8988T (cell line): ENCODE results near the gene B3GALT6.
"Not testable (repeated sequence)": the region's sequence is repeated elsewhere in the genome, so short reads cannot be mapped to it uniquely, and the experiment has no call there.

Source experiments
- DNase-seq: peaks from one replicate; pipeline ENCODE4 v3.0.0; 2011

Gene B3GALT6

DNA sequence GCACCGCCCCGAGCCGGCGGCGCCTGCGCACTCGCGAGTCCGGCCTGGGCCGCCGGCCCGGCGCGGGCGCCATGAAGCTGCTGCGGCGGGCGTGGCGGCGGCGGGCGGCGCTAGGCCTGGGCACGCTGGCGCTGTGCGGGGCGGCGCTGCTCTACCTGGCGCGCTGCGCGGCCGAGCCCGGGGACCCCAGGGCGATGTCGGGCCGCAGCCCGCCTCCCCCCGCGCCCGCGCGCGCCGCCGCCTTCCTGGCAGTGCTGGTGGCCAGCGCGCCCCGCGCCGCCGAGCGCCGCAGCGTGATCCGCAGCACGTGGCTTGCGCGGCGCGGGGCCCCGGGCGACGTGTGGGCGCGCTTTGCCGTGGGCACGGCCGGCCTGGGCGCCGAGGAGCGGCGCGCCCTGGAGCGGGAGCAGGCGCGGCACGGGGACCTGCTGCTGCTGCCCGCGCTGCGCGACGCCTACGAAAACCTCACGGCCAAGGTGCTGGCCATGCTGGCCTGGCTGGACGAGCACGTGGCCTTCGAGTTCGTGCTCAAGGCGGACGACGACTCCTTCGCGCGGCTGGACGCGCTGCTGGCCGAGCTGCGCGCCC lies at the start of gene B3GALT6:
B3GALT6 (plus strand) TSS at position 30 of the 588 bp plus-strand sequence; CDS start at position 72, 42 bp downstream.
- DNase-seq, result no peak

- DNase-seq, result no peak
Observed at GRCh38 chr1:1182491-1183220, 49.4 kb upstream of the B3GALT6 start.

DNA sequence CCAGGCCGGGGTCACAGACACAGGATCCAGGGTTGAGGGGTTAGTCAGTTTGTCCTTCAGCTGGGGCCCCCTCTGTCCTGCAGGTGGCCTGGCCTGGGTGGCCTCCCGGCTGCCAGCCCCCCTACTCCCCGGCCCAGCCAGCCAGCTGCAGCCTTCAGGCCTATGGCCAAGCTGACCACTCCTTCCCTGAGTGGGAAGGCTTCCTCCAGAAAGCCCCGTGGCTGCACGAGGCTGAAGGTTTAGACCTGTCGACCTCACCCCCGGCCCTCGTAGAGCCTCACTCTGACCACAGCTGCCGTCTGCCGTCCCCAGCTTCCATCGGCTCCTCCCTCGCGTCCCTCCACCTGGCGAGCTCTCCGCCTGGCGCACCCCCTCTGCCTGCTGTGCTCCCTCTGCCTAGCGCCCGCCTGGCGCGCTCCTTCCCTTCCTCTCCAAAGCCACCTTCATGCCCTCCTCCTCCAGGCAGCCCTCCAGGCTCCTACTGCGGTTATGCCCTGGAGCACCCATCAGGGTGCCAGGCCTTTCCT lies 48.8 kb upstream of the B3GALT6 start:
- DNase-seq, result no peak

DNA sequence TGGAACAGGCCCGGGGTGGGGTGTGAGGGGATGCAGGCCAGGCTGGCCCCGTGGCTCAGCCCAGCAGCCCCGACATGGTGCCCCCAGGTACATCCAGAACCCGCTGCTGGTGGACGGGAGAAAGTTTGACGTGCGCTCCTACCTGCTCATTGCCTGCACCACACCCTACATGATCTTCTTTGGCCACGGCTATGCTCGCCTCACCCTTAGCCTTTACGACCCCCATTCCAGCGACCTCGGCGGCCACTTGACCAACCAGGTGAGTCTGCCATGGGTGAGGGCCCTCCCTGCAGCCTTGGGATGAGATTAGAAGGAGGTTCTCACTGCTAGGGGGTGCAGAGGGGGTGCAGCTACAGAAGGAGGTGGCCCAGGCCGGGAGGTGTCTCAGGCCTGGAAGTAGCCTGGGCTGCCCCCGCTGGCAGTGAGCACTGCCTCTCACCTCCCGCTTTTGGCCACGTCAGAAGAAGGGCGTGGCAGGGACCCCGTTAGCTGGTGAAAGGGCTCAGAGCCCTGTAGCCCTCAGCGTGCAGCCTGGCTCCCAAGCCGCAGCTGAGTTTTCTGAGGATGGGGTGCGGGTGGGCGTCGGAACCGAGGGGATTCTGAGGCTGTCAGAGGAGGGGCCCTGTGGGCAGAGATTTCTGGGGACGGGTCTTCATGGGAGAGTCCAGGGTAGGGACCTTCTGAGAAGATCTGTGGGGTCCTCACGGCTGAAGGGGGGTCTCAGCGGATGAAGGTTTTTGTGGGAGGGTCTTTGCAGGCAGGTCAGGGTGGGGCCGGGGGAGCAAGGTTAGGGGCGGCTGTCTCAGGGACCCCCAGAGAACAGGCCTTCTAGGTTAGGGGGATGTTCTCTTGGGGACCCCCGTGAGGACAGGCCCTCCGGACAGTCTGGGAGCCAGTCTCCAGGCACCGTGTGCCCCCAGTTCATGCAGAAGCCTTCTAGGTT lies 47.9 kb upstream of the B3GALT6 start:
- no peak for DNase-seq

DNA sequence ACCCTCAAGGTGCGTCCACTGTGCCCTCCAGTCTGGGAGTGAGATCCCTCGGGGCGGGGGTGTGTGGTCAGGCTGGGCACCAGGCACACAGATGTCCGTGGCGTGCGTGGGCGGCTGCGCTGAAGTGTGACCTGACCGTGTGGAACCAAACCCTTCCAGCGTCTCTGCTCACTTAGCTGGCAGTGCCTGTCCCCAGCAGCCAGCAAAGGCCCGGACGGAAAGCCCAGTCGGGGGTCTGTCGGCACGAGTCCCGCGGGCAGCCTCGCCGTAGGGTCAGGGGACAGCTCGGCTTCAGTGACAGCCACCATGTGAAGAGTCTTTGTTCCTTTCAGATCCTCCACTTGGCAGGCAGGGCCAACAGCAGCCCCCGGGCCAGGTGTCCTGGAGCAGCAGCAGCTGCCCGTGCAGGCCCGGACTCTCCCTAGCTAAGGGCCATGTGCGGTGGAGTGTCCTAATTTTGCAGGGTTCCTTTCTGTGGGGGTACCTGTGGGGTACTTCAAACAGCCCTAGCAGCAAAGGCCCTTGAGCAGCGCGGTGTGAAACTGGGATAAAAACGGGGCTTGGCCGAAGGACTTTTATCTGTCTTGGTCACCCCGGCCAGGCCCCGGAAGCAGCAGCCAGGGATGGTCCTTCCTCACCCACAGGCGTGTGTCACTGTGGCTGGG lies 46.8 kb upstream of the B3GALT6 start:
- no peak for DNase-seq

GRCh38 chr1:1187938-1188337 lies 44.1 kb upstream of the B3GALT6 start:
- DNase-seq, result no peak

GRCh38 chr1:1189111-1189510 lies 42.9 kb upstream of the B3GALT6 start:
- no peak for DNase-seq

GRCh38 chr1:1191734-1192133 lies 40.3 kb upstream of the B3GALT6 start:
- DNase-seq, result no peak

DNA sequence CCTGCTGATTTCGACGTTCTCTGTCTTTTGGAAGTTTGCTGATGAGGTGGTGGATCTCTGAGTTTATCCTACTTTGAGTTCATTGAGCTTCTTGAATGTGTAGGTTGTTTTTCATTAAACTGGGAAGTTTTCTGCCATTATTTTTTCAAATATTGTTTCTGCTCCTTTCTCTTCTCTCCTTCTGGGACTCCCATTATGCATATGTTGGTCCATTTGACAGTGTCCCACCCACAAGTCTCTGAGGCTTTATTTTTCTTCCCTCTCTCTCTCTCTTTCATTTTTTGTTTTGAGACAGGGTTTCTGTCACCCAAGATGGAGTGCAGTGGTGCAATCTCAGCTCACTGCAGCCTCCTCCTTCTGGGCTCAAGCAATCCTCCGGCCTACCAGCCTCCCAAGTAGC lies 37.3 kb upstream of the B3GALT6 start:
- DNase-seq, result no peak

DNA sequence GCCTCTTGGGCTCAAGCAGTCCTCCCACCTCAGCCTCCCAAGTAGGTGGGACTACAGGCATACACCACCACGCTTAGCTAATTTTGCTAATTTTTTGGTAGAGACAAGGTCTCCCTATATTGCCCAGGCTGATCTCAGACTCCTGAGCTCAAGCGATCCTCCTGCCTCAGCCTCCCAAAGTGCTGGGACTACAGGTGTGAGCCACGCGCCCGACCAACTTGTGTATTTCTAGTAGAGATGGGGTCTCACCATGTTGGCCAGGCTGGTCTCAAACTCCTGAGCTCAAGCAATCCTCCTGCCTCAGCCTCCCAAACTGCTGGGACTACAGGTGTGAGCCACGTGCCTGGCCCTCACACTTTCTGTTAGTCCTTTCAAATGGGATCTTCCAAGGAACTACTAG lies 36.3 kb upstream of the B3GALT6 start:
- not testable (repeated sequence) for DNase-seq

GRCh38 chr1:1196431-1197187 lies 35.4 kb upstream of the B3GALT6 start:
- no peak for DNase-seq

- DNase-seq, result no peak
Observed at GRCh38 chr1:1197188-1197500, 34.9 kb upstream of the B3GALT6 start.

- DNase-seq, result no peak
Observed at GRCh38 chr1:1197551-1198422, 34.2 kb upstream of the B3GALT6 start.

DNA sequence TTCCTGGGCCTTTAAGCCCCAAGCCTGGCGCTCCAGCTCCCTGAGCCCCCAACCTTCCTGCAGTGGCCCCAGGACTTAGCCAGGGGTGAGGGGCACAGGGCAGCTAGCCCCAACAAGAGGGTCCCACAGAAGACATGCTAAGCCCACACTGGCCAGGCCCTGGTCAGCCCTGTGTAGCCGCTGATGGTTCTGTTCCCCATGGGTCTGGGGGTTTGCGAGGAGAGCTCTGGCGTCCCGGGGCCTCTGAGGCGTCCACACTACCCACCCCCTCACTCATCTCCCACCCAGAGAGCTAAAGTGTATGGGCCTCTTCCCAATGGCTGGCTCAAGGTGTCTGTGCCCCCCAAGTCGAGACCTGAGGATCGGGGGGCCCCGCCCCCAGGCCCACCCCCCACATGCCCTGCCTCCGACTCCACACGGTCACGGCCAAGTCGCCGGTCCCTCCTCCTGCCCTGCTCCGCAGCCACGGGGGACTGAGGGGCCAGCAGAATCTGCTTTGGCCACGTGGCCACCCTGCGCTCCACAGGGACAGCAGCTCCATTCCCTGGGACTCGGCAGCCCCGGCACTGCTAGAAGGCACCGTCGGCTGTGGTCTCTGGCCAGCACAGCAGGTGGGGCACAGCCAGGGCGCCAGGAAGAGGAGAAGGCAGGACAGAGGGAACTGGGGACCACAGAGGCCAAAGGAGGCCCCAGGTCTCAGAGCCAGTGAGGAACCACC lies 33.5 kb upstream of the B3GALT6 start:
- no peak for DNase-seq

DNA sequence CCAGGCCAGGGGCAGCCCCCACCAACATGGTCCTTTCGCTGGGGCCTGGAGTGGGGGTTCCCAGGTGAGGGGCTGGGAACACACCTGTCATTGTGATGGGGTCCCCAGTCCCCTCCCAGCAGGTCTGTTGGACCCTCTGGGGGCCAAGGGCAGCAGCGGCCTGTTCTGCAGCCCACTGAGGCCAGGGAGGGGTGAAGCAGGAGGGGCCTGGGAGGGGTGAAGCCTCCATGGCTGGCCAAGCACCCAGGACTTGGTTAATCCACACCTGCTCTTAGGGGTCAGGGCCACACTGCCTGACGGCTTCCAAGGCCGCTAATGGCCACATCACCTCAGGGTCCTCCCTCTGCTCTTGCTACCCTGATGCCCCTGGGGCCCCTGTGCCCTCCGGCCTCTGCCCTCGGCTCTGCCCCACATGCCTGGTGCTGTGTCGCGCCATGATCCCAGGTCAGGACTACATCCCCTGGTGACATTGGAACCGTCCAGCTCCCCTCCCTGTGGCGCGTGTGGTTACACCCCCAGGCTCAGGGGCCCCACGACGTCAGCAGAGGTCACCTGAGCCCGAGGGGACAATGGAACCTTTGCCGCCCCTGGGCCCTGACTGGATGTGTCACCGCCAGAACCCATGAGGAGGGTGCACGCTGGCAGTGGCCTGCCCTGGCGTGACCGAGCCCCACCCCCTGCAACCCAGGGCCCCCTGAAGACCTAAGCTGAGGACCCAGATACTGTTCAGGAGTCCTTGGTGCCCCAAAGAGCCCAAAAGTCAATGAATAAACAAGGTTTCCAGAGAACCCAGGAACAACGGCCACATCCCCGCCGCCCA lies 32.7 kb upstream of the B3GALT6 start:
- no peak for DNase-seq

DNA sequence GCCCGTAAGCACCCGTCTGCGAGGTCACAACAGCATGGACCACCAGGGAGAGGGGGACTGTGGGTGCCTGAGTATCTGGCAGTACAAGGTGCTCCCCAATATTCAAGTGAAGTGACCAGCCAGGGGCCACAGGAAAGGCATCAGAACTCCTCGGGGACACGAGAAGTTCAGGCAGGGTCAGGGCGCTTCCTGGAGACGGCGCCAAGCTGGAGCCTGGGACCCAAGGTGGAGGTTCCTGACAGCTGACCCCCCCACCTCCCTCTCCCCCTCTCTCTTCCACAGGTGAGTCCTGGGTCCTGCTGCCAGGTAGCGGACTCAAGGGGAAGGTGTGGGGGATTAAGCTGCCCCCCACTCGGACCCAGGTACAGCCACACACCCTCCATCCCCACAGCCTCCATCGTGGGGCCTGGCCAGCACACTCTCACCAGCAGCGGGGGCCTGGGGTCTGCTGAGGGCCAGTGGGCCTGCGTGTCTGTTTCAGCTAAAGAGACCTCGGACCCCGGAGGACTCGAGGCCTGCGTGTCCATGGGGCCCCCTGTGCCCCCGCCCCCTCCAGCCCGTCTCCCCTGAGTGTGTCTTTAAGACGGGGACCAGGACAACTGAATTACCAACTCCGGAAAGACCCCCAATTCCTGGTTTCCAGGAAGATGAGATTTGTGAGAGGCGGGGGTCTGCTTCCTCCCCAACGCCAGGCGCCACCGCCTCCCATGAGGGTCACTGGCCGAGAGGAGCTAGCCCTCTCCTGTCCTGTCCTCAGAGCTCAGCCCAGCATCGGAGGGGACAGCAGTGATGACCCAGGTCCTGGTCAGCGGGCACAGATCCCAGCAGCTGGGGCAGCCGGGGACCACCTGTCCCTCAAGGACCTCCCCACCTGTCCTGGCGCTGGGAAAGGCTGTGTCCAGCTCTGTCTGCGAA lies 31.8 kb upstream of the B3GALT6 start:
- no peak for DNase-seq

DNA sequence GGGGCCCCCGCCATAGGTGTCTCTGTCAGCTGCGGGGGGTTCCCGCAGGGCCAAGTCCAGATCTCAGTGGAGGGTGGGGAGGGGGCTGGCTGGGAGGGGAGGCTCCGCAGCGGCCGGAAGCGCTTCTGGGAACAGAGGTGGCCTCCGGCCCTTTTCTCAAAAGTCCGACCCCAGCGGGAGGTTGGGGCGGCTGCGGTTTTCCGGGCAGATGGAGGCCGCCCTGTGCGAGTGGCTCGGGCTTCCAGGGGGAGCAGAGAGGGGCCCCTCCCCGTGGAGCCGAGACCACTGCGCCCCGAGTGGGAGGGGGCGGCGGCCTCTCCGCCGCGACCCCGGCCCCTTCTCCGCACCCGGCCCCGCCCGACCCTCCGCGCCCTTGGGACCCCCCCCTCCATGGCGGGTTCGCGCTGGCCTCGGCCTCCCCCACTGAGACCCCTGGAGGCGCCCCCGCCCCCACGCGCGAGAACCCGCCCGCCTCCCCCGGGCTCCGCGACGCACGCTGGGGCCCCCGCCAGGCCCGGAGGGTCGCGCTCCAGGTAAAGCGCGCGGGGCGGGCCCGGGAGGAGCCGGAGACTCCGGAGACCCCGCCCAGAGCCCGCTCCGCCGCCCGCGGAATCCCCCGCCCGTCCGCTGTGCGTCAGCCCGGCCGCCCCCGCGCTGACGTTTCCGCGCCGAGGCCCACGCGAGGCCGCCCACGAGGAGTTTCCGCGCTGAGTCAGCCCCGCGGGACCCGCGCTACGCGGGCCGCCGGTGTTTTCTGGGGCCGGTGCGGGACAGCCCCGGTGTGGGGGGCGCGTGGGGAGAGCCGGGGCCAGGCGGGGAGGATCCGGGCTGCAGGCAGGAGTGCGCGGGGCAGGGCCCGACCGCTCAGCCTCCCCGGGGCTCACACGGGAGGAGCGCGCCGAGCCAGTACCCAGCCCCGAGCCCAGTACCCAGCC lies 30.9 kb upstream of the B3GALT6 start:
- DNase-seq, result no peak
